DOHH2 (cell line): ENCODE measurements around the gene RAB26.

Experiments
- H3F3A ChIP-seq: fragments of 200-600 bp; sonication (generic), shearing (Covaris generic); 2 replicates; pipeline ENCODE4 v1.6.0; 2016; ENCODE audit warnings: antibody characterized with exemption, mild to moderate bottlenecking; ENCODE audit not compliant: control insufficient read depth, insufficient read depth
- H3K27ac ChIP-seq: fragments of 200-600 bp; sonication (generic); 2 replicates; pipeline ENCODE4 v1.5.1; 2014; ENCODE audit warnings: low read depth, mild to moderate bottlenecking, low read length, moderate library complexity
- H3K27me3 ChIP-seq: fragments of 200-600 bp; sonication (generic); 2 replicates; pipeline ENCODE4 v1.6.1; 2014; ENCODE audit warnings: mild to moderate bottlenecking, low read length, mixed read lengths; ENCODE audit not compliant: control insufficient read depth
- H3K36me3 ChIP-seq: fragments of 200-600 bp; sonication (generic); 2 replicates; pipeline ENCODE4 v1.6.1; 2014; ENCODE audit warnings: mild to moderate bottlenecking, low read length, moderate library complexity, mixed read lengths; ENCODE audit not compliant: control insufficient read depth
- H3K4me1 ChIP-seq: fragments of 200-600 bp; sonication (generic); 2 replicates; pipeline ENCODE4 v1.6.1; 2014; ENCODE audit warnings: mild to moderate bottlenecking, low read length, mixed read lengths; ENCODE audit not compliant: control insufficient read depth
- H3K4me2 ChIP-seq: fragments of 200-600 bp; sonication (generic); 2 replicates; pipeline ENCODE4 v1.6.0; 2014; ENCODE audit warnings: mild to moderate bottlenecking, low read length, moderate library complexity
- H3K4me3 ChIP-seq: fragments of 200-600 bp; sonication (generic); 2 replicates; pipeline ENCODE4 v1.5.1; 2014; ENCODE audit warnings: mild to moderate bottlenecking, low read length, mixed read lengths
- H3K79me2 ChIP-seq: fragments of 200-600 bp; sonication (generic); 2 replicates; pipeline ENCODE4 v1.6.1; 2014; ENCODE audit warnings: mild to moderate bottlenecking, low read length, mixed read lengths; ENCODE audit not compliant: control insufficient read depth
- H3K9me2 ChIP-seq: fragments of 200-600 bp; sonication (generic); replicated peaks from 2 replicates; pipeline ENCODE4 v1.6.1; 2014; ENCODE audit warnings: mild to moderate bottlenecking, low read length, mixed read lengths; ENCODE audit not compliant: control insufficient read depth
- H3K9me3 ChIP-seq: fragments of 200-600 bp; sonication (generic); 2 replicates; pipeline ENCODE4 v1.6.1; 2014; ENCODE audit warnings: antibody characterized with exemption, low read length, mixed read lengths; ENCODE audit not compliant: control insufficient read depth, insufficient read depth
- H4K20me1 ChIP-seq: fragments of 200-600 bp; sonication (generic); 2 replicates; pipeline ENCODE4 v1.6.0; 2014; ENCODE audit warnings: low read depth, mild to moderate bottlenecking, antibody characterized with exemption, low read length, moderate library complexity; ENCODE audit not compliant: control insufficient read depth, insufficient read depth
- EZH2phosphoT487 ChIP-seq: fragments of 200-600 bp; sonication (generic); IDR thresholded peaks from 2 replicates; pipeline ENCODE4 v1.6.1; 2017; ENCODE audit warnings: borderline replicate concordance, mild to moderate bottlenecking, antibody characterized with exemption, low read length, moderate library complexity, mixed read lengths
- TF ChIP-seq, protein P1 (sequence below): fragments of 200-600 bp; sonication (generic); IDR thresholded peaks from one replicate; pipeline ENCODE4 v1.5.1; 2014; ENCODE audit warnings: antibody characterized with exemption, mild to moderate bottlenecking, low read depth, low read length; ENCODE audit not compliant: poor library complexity, severe bottlenecking

RAB26 gene

DNA sequence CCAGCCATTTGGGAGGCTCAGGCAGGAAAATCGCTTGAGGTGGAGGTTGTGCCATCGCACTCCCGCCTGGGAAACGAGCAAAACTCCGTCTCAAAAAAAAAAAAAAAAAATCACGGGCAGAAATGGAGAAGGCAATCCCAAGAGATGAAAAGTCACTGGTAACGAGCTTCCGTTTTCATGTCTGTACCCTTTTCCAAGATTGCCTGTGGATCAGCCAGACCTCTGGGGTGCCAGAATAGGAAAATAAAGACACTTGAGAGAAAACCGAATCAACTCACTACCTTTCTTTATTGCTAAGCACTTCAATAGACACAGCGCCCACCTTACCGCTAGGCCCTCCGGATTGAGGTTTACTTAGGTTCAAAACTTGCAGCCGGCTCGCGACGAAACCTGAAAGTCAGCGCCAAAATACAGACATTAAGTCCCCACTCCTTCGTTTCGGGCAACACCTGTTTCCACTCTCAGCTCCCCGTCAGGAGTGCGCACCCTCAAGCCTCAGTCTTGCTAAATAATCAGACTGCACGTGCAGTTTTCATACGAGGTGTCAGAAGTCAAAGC is 6.2 kb downstream of the RAB26 start:
- H4K20me1 ChIP-seq: peaks cover 24% of the 10 kb centered on the region
- no peaks in the 10 kb centered on the region for H3K9me2 ChIP-seq
- peak overlapping the region; percentile 93 for H3K27ac ChIP-seq
- H3F3A ChIP-seq: peaks cover 55% of the 10 kb centered on the region
- peak overlapping the region; percentile 99 for H3K4me3 ChIP-seq
- TF ChIP-seq, protein P1, sequence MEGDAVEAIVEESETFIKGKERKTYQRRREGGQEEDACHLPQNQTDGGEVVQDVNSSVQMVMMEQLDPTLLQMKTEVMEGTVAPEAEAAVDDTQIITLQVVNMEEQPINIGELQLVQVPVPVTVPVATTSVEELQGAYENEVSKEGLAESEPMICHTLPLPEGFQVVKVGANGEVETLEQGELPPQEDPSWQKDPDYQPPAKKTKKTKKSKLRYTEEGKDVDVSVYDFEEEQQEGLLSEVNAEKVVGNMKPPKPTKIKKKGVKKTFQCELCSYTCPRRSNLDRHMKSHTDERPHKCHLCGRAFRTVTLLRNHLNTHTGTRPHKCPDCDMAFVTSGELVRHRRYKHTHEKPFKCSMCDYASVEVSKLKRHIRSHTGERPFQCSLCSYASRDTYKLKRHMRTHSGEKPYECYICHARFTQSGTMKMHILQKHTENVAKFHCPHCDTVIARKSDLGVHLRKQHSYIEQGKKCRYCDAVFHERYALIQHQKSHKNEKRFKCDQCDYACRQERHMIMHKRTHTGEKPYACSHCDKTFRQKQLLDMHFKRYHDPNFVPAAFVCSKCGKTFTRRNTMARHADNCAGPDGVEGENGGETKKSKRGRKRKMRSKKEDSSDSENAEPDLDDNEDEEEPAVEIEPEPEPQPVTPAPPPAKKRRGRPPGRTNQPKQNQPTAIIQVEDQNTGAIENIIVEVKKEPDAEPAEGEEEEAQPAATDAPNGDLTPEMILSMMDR: no peak
- TF ChIP-seq EZH2phosphoT487: no peak
- H3K79me2 ChIP-seq: peaks cover 71% of the 10 kb centered on the region
- H3K27me3 ChIP-seq: peaks cover 6% of the 10 kb centered on the region; the same call in 1 of the 2 replicates
- peaks cover 61% of the 10 kb centered on the region for H3K36me3 ChIP-seq
- no peaks in the 10 kb centered on the region for H3K9me3 ChIP-seq
- peaks cover 72% of the 10 kb centered on the region for H3K4me1 ChIP-seq
- peak overlapping the region; percentile 81 for H3K4me2 ChIP-seq

DNA sequence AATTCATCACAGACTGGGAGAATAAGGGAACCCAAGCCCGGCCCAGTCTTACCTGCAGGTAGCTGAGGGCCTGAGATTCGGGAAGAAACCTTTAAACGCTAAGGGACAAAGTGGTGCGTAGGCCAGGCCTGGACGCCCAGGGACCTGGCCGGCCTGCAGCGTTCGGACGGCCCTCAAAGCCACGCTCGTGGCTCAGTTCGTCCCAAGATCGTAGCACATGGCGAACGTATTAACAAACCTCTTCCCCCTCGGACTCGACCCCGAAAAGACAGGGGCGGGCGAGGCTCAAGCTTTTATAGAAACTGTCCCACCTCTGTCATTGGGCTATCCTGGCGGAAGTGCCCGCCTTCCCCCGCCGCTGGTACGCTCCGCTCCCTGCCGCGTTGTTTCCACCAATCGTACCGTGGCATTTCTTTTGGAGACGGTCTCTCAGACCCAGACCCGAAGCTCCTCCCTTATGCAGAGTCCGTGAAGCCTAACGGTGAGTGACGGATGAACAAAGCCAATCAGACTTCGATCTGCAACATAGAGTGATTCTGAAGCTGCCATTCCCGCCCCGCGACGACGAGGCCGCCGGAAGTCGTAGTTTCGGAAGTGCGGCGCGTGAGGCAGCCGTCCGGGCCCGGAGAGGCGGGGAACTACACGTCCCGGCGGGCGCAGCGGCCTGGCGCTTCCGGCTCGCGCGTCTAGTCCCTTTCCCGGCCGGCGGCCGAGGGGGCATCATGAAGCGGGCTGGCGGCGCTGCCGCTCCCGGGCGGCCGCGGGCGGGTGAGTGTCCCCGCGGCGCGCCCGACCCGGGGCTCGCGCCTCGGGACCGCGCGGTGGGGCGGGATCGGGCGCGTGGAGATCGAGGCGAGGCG is 6.9 kb downstream of the RAB26 start, which contains the start of gene TRAF7:
TSS of gene TRAF7 (plus strand) at position 692 of the 860 bp plus-strand sequence. CDS start 8,139 bp downstream, outside the sequence.
- Histone ChIP-seq H3K9me2 (no peaks in the 10 kb centered on the region), H3K27me3 (peaks cover 6% of the 10 kb centered on the region; the same call in 1 of the 2 replicates), H3K4me3 (peak within 1 kb of the TSS; percentile 99), H3K79me2 (peaks cover 78% of the 10 kb centered on the region), H3K9me3 (no peaks in the 10 kb centered on the region), H3F3A (peaks cover 48% of the 10 kb centered on the region), H3K36me3 (peaks cover 61% of the 10 kb centered on the region), H3K4me1 (peaks cover 72% of the 10 kb centered on the region), H4K20me1 (peaks cover 24% of the 10 kb centered on the region), H3K4me2 (peak within 1 kb of the TSS; percentile 95), H3K27ac (peak within 1 kb of the TSS; percentile 93)
- TF ChIP-seq EZH2phosphoT487: no peak
- TF ChIP-seq, protein P1: no peak

DNA sequence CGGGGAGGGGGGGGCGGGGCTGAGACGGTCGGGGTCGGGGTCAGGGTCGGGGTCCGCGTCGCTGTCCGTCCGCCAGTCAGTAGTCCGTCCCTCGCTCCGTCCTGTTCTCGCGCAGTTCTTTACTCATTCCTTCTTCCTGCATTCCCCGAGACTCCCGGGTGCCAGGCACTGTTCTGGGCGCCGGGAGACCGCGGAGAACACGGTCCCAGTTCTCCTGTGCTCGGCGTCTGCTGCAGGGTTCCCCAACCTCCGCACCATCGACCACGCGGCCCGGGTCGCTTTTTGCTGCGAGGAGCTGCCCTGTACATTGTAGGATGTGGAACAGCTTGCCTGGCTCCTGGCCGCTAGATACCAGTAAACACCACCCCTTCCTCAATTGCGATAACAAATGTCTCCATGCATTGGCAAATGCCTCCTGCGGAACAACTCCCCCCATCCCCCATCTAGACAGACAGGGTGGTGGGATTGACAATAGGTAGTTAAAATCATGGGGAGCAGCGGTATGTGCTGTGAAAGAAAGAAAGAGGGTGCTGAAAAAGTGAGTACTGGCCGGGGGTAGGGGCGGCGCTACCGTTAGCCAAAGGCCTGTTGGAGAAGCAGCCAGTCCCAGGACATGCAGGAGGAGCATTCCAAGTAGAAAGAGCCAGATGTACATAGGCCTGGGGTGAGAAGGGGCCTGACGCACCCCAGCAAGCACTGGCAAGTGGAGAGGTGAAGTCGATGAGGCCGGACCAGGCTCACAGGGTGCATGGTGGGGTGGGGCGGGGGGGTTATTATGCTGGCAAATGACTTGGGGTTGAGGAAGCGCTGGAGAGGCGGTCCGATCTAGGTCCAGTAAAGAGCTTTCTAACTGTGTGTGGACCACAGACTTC is 7.8 kb downstream of the RAB26 start:
- H3K27ac ChIP-seq: peak overlapping the region; percentile 37
- peaks cover 24% of the 10 kb centered on the region for H4K20me1 ChIP-seq
- peak overlapping the region; percentile 99 for H3K4me3 ChIP-seq

More for the DNA sequence above, 7.8 kb downstream of the RAB26 start:
- H3K79me2 ChIP-seq: peaks cover 87% of the 10 kb centered on the region
- H3K36me3 ChIP-seq: peaks cover 62% of the 10 kb centered on the region
- H3K9me3 ChIP-seq: no peaks in the 10 kb centered on the region
- peaks cover 69% of the 10 kb centered on the region for H3K4me1 ChIP-seq
- peaks cover 6% of the 10 kb centered on the region; the same call in 1 of the 2 replicates for H3K27me3 ChIP-seq
- no peaks in the 10 kb centered on the region for H3K9me2 ChIP-seq
- peak overlapping the region; percentile 95 for H3K4me2 ChIP-seq
- TF ChIP-seq, protein P1: no peak
- TF ChIP-seq EZH2phosphoT487: no peak
- H3F3A ChIP-seq: peaks cover 39% of the 10 kb centered on the region
